ENCODE results near the gene UBE2I.

DNA sequence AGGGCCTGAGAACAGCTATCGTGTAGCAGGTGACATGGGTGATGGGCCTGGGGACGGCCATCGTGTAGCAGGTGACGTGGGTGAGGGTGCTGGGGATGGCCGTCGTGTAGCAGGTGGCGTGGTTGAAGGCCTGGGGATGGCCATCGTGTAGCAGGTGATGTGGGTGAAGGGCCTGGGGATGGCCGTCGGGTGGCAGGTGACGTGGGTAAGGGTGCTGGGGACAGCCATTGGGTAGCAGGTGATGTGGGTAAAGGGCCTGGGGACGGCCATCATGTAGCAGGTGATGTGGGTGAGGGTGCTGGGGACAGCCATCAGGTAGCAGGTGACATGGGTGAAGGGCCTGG, 38.1 kb upstream of the UBE2I start:
- TF ChIP-seq YY1 (IDR thresholded peaks at IDR 0.05; ENCODE audit: insufficient read depth, insufficient read length) = no peak
- no peak for TF ChIP-seq ZNF274 (IDR thresholded peaks at IDR 0.05; ENCODE audit: low read depth, low read length)
- no peak for TF ChIP-seq SUZ12 (IDR thresholded peaks at IDR 0.05; ENCODE audit: extremely low read depth, insufficient read depth, insufficient read length)
